Ishikawa (cell line): ENCODE results near the gene DTD1.

Experiments used
- CEBPB ChIP-seq: IDR thresholded peaks from 2 replicates; pipeline ENCODE4 v1.6.1; 2012
- CREB1 ChIP-seq: IDR thresholded peaks from 2 replicates; pipeline ENCODE4 v1.6.1; 2012; ENCODE audit warnings: low read depth
- EGR1 ChIP-seq: IDR thresholded peaks from 2 replicates; pipeline ENCODE4 v1.6.1; 2012
- EP300 ChIP-seq: IDR thresholded peaks from 2 replicates; pipeline ENCODE4 v1.6.1; 2012; ENCODE audit warnings: borderline replicate concordance
- FOXM1 ChIP-seq: IDR thresholded peaks from 2 replicates; pipeline ENCODE4 v1.6.1; 2012; ENCODE audit warnings: low read depth, borderline replicate concordance
- MAX ChIP-seq: IDR thresholded peaks from 2 replicates; pipeline ENCODE4 v1.6.1; 2012
- NFIC ChIP-seq: IDR thresholded peaks from 2 replicates; pipeline ENCODE4 v1.6.1; 2012
- RAD21 ChIP-seq: IDR thresholded peaks from 2 replicates; pipeline ENCODE4 v1.6.1; 2012; ENCODE audit warnings: low read depth
- REST ChIP-seq: IDR thresholded peaks from 2 replicates; pipeline ENCODE4 v1.6.1; 2012; ENCODE audit warnings: low read depth, mild to moderate bottlenecking
- TAF1 ChIP-seq: IDR thresholded peaks from 2 replicates; pipeline ENCODE4 v1.6.1; 2012; ENCODE audit warnings: low read depth, mild to moderate bottlenecking
- TCF12 ChIP-seq: IDR thresholded peaks from 2 replicates; pipeline ENCODE4 v1.6.1; 2012; ENCODE audit warnings: low read depth
- TEAD4 ChIP-seq: IDR thresholded peaks from 2 replicates; pipeline ENCODE4 v1.6.1; 2012
- USF1 ChIP-seq: IDR thresholded peaks from 2 replicates; pipeline ENCODE4 v1.6.1; 2012
- YY1 ChIP-seq: IDR thresholded peaks from 2 replicates; pipeline ENCODE4 v1.6.1; 2012; ENCODE audit warnings: low read depth
- ZBTB7A ChIP-seq: IDR thresholded peaks from 2 replicates; pipeline ENCODE4 v1.6.1; 2012; ENCODE audit warnings: low read depth

DTD1 gene

GRCh38 chr20:18780385-18781130 is 192.7 kb downstream of the DTD1 start:
- TF ChIP-seq FOXM1 = no peak
- no peak for TF ChIP-seq RAD21
- no peak for TF ChIP-seq USF1
- TF ChIP-seq TEAD4 = no peak
- TF ChIP-seq TAF1 = no peak
- no peak for TF ChIP-seq ZBTB7A
- no peak for TF ChIP-seq EGR1
- no peak for TF ChIP-seq CREB1
- no peak for TF ChIP-seq REST
- no peak for TF ChIP-seq EP300
- TF ChIP-seq MAX = no peak
- TF ChIP-seq YY1 = no peak
- TF ChIP-seq NFIC = no peak
- TF ChIP-seq TCF12 = no peak
- no peak for TF ChIP-seq CEBPB

- TF ChIP-seq TCF12 (no peak), EP300 (no peak), MAX (no peak), CREB1 (no peak), EGR1 (no peak), REST (no peak), RAD21 (no peak), CEBPB (no peak), TEAD4 (no peak), FOXM1 (no peak), ZBTB7A (no peak), YY1 (no peak), NFIC (no peak), TAF1 (no peak), USF1 (no peak)
These were observed 193.7 kb downstream of the DTD1 start for GRCh38 chr20:18781509-18781908.

GRCh38 chr20:18783385-18783959 is 195.6 kb downstream of the DTD1 start:
- no peak for TF ChIP-seq FOXM1
- TF ChIP-seq NFIC = no peak

- no peak for TF ChIP-seq EP300
- TF ChIP-seq TCF12 = no peak
These were observed 200.2 kb downstream of the DTD1 start for GRCh38 chr20:18788021-18788420.

GRCh38 chr20:18790787-18791186 is 202.9 kb downstream of the DTD1 start:
- TF ChIP-seq CREB1 (no peak), TAF1 (no peak), ZBTB7A (no peak), NFIC (no peak), MAX (no peak), TCF12 (no peak), REST (no peak), FOXM1 (no peak), EGR1 (no peak), CEBPB (no peak), EP300 (no peak), TEAD4 (no peak), YY1 (no peak), USF1 (no peak), RAD21 (no peak)
